Stimulated activated CD8-positive, alpha-beta memory T cell treated with anti-CD3 and anti-CD28 coated beads, Interleukin-12 subunit alpha, Interleukin-12 subunit beta, amount 100 ng/mL, for 1 hour (primary cell): ENCODE results near the gene ZSCAN16.

Source experiments
- DNase-seq: peaks from one replicate; pipeline ENCODE4 v3.0.0-alpha.2; 2020; ENCODE audit warnings: low read depth

The ZSCAN16 gene

DNA sequence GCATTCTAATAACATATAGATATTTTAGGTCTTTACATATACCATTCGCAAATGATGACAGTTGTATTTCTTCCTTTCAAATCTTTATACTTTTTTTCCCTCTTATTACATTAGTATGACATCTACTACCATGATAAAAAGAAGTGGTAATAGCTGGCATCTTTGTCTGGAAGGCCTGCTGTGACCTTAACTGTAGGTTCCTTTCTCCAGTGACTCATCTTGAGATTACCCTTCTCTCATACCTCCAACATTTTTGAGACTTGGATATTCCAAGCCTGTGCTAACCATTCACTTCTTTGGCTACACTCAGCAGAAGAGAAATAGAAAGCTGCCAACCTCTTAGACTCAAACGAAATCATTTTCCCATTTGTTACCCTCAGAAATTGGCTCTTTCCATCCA, 47.6 kb downstream of the ZSCAN16 start:
- no peak for DNase-seq

DNA sequence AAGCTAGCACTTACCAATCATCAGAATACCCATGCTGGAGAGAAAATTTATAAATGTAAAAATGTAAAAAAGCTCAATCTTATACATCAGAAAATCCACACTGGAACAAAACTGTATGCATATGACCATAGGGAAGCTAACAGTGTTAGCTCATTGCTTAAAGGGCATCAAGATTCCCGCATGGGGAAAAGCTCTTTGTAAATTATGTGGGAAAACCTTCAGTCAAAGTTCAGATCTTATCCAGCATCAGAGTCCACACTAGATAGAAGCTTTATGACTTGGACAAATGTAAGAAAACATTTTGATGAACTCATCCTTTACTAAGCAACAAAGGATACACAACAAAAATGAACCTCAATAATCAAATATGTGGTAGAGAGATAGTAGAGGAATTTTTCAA, 52.0 kb downstream of the ZSCAN16 start:
- no peak for DNase-seq
